Measurements from ENCODE around the gene TIGD6. TPM values are rescaled to one million over a fixed set of nuclear protein-coding genes. Genes with fewer than 3 reads are reported as not detected.
A peak's percentile ranks its signal among the peaks of the same experiment; 100 is the strongest.
"Not testable (repeated sequence)": the region's sequence is repeated elsewhere in the genome, so short reads cannot be mapped to it uniquely, and the experiment has no call there.

TIGD6 gene
- total and polyA plus RNA-seq, 5 donors, result 2.9 to 3.2 (median 3.2) TPM

GRCh38 chr5:149956685-149957084 is 43.8 kb downstream of the TIGD6 start:
- Histone ChIP-seq H3K4me1 (ENCODE audit: control insufficient read depth, insufficient read depth, low read length) (no peaks in the 10 kb centered on the region), H3K4me3 (ENCODE audit: low read length) (no peak overlapping the region), H3K9me3 (ENCODE audit: control insufficient read depth, low read length) (no peaks in the 10 kb centered on the region), H3K27ac (ENCODE audit: low read length) (no peak overlapping the region), H3K27me3 (ENCODE audit: control insufficient read depth, insufficient read depth) (no peaks in the 10 kb centered on the region)
- 73% methylated on average over 5 of the region's 5 CpGs for WGBS
- ATAC-seq (no peak), DNase-seq (no peak)
- intact Hi-C loops (cut with DNase I), result no loop called here

GRCh38 chr5:149954798-149955197 is 45.7 kb downstream of the TIGD6 start:
- Histone ChIP-seq H3K4me3 (ENCODE audit: low read length) (no peak overlapping the region), H3K27me3 (ENCODE audit: control insufficient read depth, insufficient read depth) (no peaks in the 10 kb centered on the region), H3K9me3 (ENCODE audit: control insufficient read depth, low read length) (no peaks in the 10 kb centered on the region), H3K27ac (ENCODE audit: low read length) (no peak overlapping the region), H3K4me1 (ENCODE audit: control insufficient read depth, insufficient read depth, low read length) (no peaks in the 10 kb centered on the region)
- 83% methylated on average over 6 of the region's 6 CpGs for WGBS
- ATAC-seq (no peak), DNase-seq (no peak)
- intact Hi-C loops (cut with DNase I), result no loop called here

- WGBS, result 85% methylated on average over 9 of the region's 9 CpGs
- intact Hi-C loops (cut with DNase I), result no loop called here
- no peak for ATAC-seq
Observed at GRCh38 chr5:149953436-149954121, 46.9 kb downstream of the TIGD6 start.

GRCh38 chr5:149951138-149951749 is 49.2 kb downstream of the TIGD6 start:
- DNase-seq, result no peak
- intact Hi-C loops (cut with DNase I), result no loop called here
- no peaks in the 10 kb centered on the region for H3K9me3 ChIP-seq (ENCODE audit: control insufficient read depth, low read length)
- no peak overlapping the region for H3K4me3 ChIP-seq (ENCODE audit: low read length)
- no peak overlapping the region for H3K27ac ChIP-seq (ENCODE audit: low read length)
- H3K27me3 ChIP-seq (ENCODE audit: control insufficient read depth, insufficient read depth), result no peaks in the 10 kb centered on the region
- WGBS, result 70% methylated on average over 6 of the region's 6 CpGs
- peak in 1 of 2 donors; percentile 22 for ATAC-seq
- H3K4me1 ChIP-seq (ENCODE audit: control insufficient read depth, insufficient read depth, low read length), result no peaks in the 10 kb centered on the region

More at GRCh38 chr5:149953436-149954121, 46.9 kb downstream of the TIGD6 start:
- no peaks in the 10 kb centered on the region for H3K4me1 ChIP-seq (ENCODE audit: control insufficient read depth, insufficient read depth, low read length)
- DNase-seq, result no peak
- no peaks in the 10 kb centered on the region for H3K9me3 ChIP-seq (ENCODE audit: control insufficient read depth, low read length)
- no peak overlapping the region for H3K27ac ChIP-seq (ENCODE audit: low read length)
- no peak overlapping the region for H3K4me3 ChIP-seq (ENCODE audit: low read length)
- no peaks in the 10 kb centered on the region for H3K27me3 ChIP-seq (ENCODE audit: control insufficient read depth, insufficient read depth)

- Histone ChIP-seq H3K9me3 (ENCODE audit: control insufficient read depth, low read length) (no peaks in the 10 kb centered on the region), H3K27ac (ENCODE audit: low read length) (no peak overlapping the region), H3K4me3 (ENCODE audit: low read length) (no peak overlapping the region), H3K27me3 (ENCODE audit: control insufficient read depth, insufficient read depth) (no peaks in the 10 kb centered on the region), H3K4me1 (ENCODE audit: control insufficient read depth, insufficient read depth, low read length) (no peaks in the 10 kb centered on the region)
- intact Hi-C loops (cut with DNase I), result no loop called here
- no peak for ATAC-seq
- no peak for DNase-seq
- WGBS, result 85% methylated on average over 5 of the region's 5 CpGs
Observed at GRCh38 chr5:149948993-149949392, 51.5 kb downstream of the TIGD6 start.

- no peak overlapping the region for H3K4me3 ChIP-seq (ENCODE audit: low read length)
- no peaks in the 10 kb centered on the region for H3K27me3 ChIP-seq (ENCODE audit: control insufficient read depth, insufficient read depth)
- ATAC-seq (no peak), DNase-seq (no peak)
- H3K27ac ChIP-seq (ENCODE audit: low read length), result no peak overlapping the region
- no peaks in the 10 kb centered on the region for H3K9me3 ChIP-seq (ENCODE audit: control insufficient read depth, low read length)
- 77% methylated on average over 3 of the region's 3 CpGs for WGBS
- intact Hi-C loops (cut with DNase I), result no loop called here
- H3K4me1 ChIP-seq (ENCODE audit: control insufficient read depth, insufficient read depth, low read length), result no peaks in the 10 kb centered on the region
Observed at GRCh38 chr5:149946118-149946517, 54.3 kb downstream of the TIGD6 start.

- H3K27me3 ChIP-seq (ENCODE audit: control insufficient read depth, insufficient read depth), result no peaks in the 10 kb centered on the region
- intact Hi-C loops (cut with DNase I), result no loop called here
- WGBS, result 95% methylated on average over 2 of the region's 2 CpGs
- no peaks in the 10 kb centered on the region for H3K9me3 ChIP-seq (ENCODE audit: control insufficient read depth, low read length)
- no peaks in the 10 kb centered on the region for H3K4me1 ChIP-seq (ENCODE audit: control insufficient read depth, insufficient read depth, low read length)
- no peak within 1 kb of the TSS for H3K27ac ChIP-seq (ENCODE audit: low read length)
- ATAC-seq, result no peak
- H3K4me3 ChIP-seq (ENCODE audit: low read length), result no peak within 1 kb of the TSS
- no peak for DNase-seq
Observed at GRCh38 chr5:149944666-149945065, 55.8 kb downstream of the TIGD6 start, which contains the start of gene PDE6A. TSS of gene PDE6A (minus strand) at chr5:149944793. CDS start at chr5:149944673, 120 bp downstream.

GRCh38 chr5:149943177-149943949 is 57.1 kb downstream of the TIGD6 start:
- intact Hi-C loops (cut with DNase I); DNase-seq; ATAC-seq; H3K9me3 ChIP-seq (ENCODE audit: control insufficient read depth, low read length); H3K27ac ChIP-seq (ENCODE audit: low read length); H3K4me1 ChIP-seq (ENCODE audit: control insufficient read depth, insufficient read depth, low read length); H3K4me3 ChIP-seq (ENCODE audit: low read length); H3K27me3 ChIP-seq (ENCODE audit: control insufficient read depth, insufficient read depth): not testable (repeated sequence)
- WGBS, result 87% methylated on average over 6 of the region's 6 CpGs

Other genes with a start within 250 kb of the TIGD6 start
- under 1 TPM in 2 of 4 donors, not detected in 2; 0.06 to 0.11 TPM for gene PDE6A, start 55.9 kb downstream of the TIGD6 start, total RNA-seq
- 0.07 TPM for gene PDE6A, start 55.9 kb downstream of the TIGD6 start, polyA plus RNA-seq
- 10 to 100 TPM in 1 of 4 donors, 1 to 10 TPM in 3; 5.1 to 10.4 (median 6.5) TPM for gene SLC26A2, start 39.9 kb downstream of the TIGD6 start, total RNA-seq
- 2.2 TPM for gene SLC26A2, start 39.9 kb downstream of the TIGD6 start, polyA plus RNA-seq
- gene HMGXB3, start 85 bp upstream of the TIGD6 start, total RNA-seq, result 10 to 100 TPM; 14.2 to 19.6 (median 14.9) TPM
- 9.3 TPM for gene HMGXB3, start 85 bp upstream of the TIGD6 start, polyA plus RNA-seq
- 10 to 100 TPM; 16.5 to 31.6 (median 24.8) TPM for gene CSF1R, start 85.9 kb upstream of the TIGD6 start, total RNA-seq
- gene CSF1R, start 85.9 kb upstream of the TIGD6 start, polyA plus RNA-seq, result 4.5 TPM
- 10 to 100 TPM; 42.7 to 68.0 (median 46.4) TPM for gene PDGFRB, start 155.2 kb upstream of the TIGD6 start, total RNA-seq
- 24.6 TPM for gene PDGFRB, start 155.2 kb upstream of the TIGD6 start, polyA plus RNA-seq
- under 1 TPM in 1 of 4 donors, not detected in 3; 0.23 TPM for gene CDX1, start 166.1 kb upstream of the TIGD6 start, total RNA-seq
- 0.09 TPM for gene CDX1, start 166.1 kb upstream of the TIGD6 start, polyA plus RNA-seq
- not detected for gene SLC6A7, start 189.4 kb upstream of the TIGD6 start, total RNA-seq
- gene SLC6A7, start 189.4 kb upstream of the TIGD6 start, polyA plus RNA-seq, result not detected

All from right cardiac atrium (tissue), 5 donors.